A673 (cell line): ENCODE measurements around the gene INHBC. TPM values are rescaled to one million over a fixed set of nuclear protein-coding genes. Genes with fewer than 3 reads are reported as not detected.

Source experiments
- BruUV-seq: library from RNA; stranded (reverse); fragments of 400-500 nt; replicated peaks from 2 replicates; lab custom pipeline; 2021; lab: Mats Ljungman, UMichigan
- CTCF ChIA-PET: fragments of 300-600 bp; sonication (Branson Sonifier 250); formaldehyde crosslinking; loops from one replicate; lab custom pipeline; 2022; ENCODE audit warnings: antibody characterized with exemption; lab: Charles Lee
- POLR2A ChIA-PET: fragments of 300-600 bp; sonication (Branson Sonifier 250); formaldehyde crosslinking; loops from one replicate; lab custom pipeline; 2022; ENCODE audit warnings: antibody characterized with exemption; ENCODE audit not compliant: low non-redundant PET; lab: Charles Lee
- DNase-seq: peaks from one replicate; pipeline ENCODE4 v3.0.0-alpha.2; 2015; ENCODE audit warnings: low spot score
- H3K27ac ChIP-seq: fragments of 200-600 bp; sonication (generic); 2 replicates; pipeline ENCODE4 v1.5.1; 2016; ENCODE audit warnings: mixed run types, low read depth, mild to moderate bottlenecking, mixed read lengths, antibody characterized with exemption, low read length; ENCODE audit not compliant: poor library complexity, severe bottlenecking
- H3K27me3 ChIP-seq: fragments of 200-600 bp; sonication (generic); replicated peaks from 2 replicates; pipeline ENCODE4 v1.6.1; 2017; ENCODE audit warnings: mixed run types, low read depth, mild to moderate bottlenecking, mixed read lengths, antibody characterized with exemption, low read length; ENCODE audit not compliant: insufficient read depth, poor library complexity
- H3K36me3 ChIP-seq: fragments of 200-600 bp; sonication (generic); 2 replicates; pipeline ENCODE4 v1.6.1; 2016; ENCODE audit warnings: mixed run types, mild to moderate bottlenecking, mixed read lengths, antibody characterized with exemption, low read length; ENCODE audit not compliant: insufficient read depth, poor library complexity, severe bottlenecking
- H3K4me1 ChIP-seq: fragments of 200-600 bp; sonication (generic); 2 replicates; pipeline ENCODE4 v1.6.1; 2017; ENCODE audit warnings: mixed run types, mild to moderate bottlenecking, mixed read lengths, antibody characterized with exemption, low read length; ENCODE audit not compliant: insufficient read depth, poor library complexity, severe bottlenecking
- H3K4me3 ChIP-seq: fragments of 200-600 bp; sonication (generic); 2 replicates; pipeline ENCODE4 v1.5.1; 2016; ENCODE audit warnings: low read depth, mixed run types, mild to moderate bottlenecking, mixed read lengths, low read length; ENCODE audit not compliant: poor library complexity, severe bottlenecking
- H3K9me3 ChIP-seq: fragments of 200-600 bp; sonication (generic); 2 replicates; pipeline ENCODE4 v1.6.1; 2016; ENCODE audit warnings: mixed run types, low read depth, mild to moderate bottlenecking, mixed read lengths, antibody characterized with exemption, low read length; ENCODE audit not compliant: poor library complexity, severe bottlenecking
- EZH2 ChIP-seq: fragments of 200-600 bp; sonication (generic); IDR thresholded peaks from 2 replicates; pipeline ENCODE4 v1.6.1; 2017; ENCODE audit warnings: borderline replicate concordance, low read depth, mild to moderate bottlenecking, mixed read lengths, antibody characterized with exemption, low read length; ENCODE audit not compliant: poor library complexity, severe bottlenecking
- intact Hi-C: fragments of 100-400 bp; cut with micrococcal nuclease; formaldehyde crosslinking; loops from one replicate; pipeline ENCODE4 v1.10.0; 2022; ENCODE audit not compliant: unreplicated experiment
- total RNA-seq: library from RNA; stranded (reverse); gene quantifications from 2 replicates; pipeline ENCODE4 v1.2.3, GENCODE V29; 2021
- TF ChIP-seq, protein P1 (sequence below): fragments of 300-800, 200-600 bp; sonication (generic); conservative IDR thresholded peaks from 2 replicates; pipeline ENCODE4 v1.5.1; 2017; ENCODE audit warnings: low read depth, mild to moderate bottlenecking, antibody characterized with exemption, low read length, moderate library complexity, mixed read lengths

Gene INHBC
- total RNA-seq, 1 experiment from 2014 or later = not detected

DNA sequence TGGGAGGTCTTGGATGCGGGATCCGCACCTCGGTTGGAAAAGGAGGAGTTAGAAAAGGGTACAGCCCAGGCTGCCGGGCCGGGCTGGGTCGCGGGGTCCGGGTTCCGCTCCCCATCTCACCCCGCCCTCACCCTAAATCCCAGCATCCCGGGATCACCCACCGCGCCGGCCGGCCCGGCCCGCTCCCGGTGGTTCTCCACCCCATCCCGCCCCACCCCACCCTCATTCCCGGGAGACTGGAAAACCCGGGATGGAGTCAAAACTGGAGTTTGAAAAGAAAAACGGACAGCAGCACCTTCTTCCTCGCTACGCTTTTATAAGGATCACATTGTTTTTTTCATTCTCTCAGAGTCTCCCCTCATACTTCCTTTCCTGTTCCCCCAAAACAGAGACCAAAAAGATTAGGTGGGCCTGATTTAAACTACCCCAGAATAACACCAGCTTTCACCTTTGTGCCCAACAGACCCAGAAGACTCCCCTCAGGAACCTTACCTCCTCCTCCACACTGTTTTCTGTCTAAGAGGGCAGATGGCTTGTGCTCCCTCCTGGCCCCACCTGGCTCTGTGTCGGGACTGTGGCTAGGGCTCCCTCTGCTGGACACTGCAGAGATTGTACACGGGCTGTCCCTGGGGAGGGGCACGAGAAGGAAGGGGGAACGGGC lies 27.8 kb downstream of the INHBC start:
- POLR2A ChIA-PET = no interaction called here
- intact Hi-C loops = loop anchor here (5.0 kb wide), 1 partner anchor 280 kb away; no protein-coding TSS in a partner anchor
- TF ChIP-seq, protein P1, sequence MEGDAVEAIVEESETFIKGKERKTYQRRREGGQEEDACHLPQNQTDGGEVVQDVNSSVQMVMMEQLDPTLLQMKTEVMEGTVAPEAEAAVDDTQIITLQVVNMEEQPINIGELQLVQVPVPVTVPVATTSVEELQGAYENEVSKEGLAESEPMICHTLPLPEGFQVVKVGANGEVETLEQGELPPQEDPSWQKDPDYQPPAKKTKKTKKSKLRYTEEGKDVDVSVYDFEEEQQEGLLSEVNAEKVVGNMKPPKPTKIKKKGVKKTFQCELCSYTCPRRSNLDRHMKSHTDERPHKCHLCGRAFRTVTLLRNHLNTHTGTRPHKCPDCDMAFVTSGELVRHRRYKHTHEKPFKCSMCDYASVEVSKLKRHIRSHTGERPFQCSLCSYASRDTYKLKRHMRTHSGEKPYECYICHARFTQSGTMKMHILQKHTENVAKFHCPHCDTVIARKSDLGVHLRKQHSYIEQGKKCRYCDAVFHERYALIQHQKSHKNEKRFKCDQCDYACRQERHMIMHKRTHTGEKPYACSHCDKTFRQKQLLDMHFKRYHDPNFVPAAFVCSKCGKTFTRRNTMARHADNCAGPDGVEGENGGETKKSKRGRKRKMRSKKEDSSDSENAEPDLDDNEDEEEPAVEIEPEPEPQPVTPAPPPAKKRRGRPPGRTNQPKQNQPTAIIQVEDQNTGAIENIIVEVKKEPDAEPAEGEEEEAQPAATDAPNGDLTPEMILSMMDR = peak; percentile 99
- TF ChIP-seq EZH2 = no peak
- peak overlapping the region; percentile 85 for H3K27ac ChIP-seq
- H3K4me1 ChIP-seq = peaks cover 28% of the 10 kb centered on the region
- no peaks in the 10 kb centered on the region for H3K36me3 ChIP-seq
- no TSS peak for BruUV-seq
- no peaks in the 10 kb centered on the region for H3K27me3 ChIP-seq
- peak overlapping the region; percentile 60 for H3K4me3 ChIP-seq
- DNase-seq = peak; percentile 95
- H3K9me3 ChIP-seq = no peaks in the 10 kb centered on the region
- CTCF ChIA-PET = interaction anchor here (1.2 kb wide), 1 partner anchor 21 kb away, joined by 3 read pairs; no protein-coding TSS in a partner anchor

DNA sequence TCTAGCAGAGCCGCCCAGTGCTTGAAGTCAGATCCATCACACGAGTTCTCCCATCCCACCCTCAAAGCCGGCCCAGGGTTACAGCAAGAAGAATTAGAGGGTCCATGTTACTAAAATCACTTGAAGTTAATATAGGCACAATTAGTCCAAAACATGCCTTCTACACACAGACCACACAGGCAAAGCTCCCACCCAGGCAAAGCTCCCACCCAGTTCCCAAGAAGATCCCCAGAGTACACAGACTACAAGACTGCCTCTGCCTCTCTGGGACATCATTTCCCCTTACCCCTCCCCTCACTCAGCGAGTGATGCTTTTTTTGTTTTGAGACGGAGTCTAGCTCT lies 28.3 kb downstream of the INHBC start:
- no TSS peak for BruUV-seq
- Histone ChIP-seq H3K27ac (peak overlapping the region; percentile 85), H3K9me3 (no peaks in the 10 kb centered on the region), H3K4me1 (peaks cover 23% of the 10 kb centered on the region), H3K36me3 (no peaks in the 10 kb centered on the region), H3K4me3 (no peak overlapping the region), H3K27me3 (no peaks in the 10 kb centered on the region)
- ChIA-PET CTCF (no interaction called here), POLR2A (no interaction called here)
- TF ChIP-seq, protein P1 = no peak
- TF ChIP-seq EZH2 = no peak
- intact Hi-C loops = loop anchor here (5.0 kb wide), 1 partner anchor 279 kb away; no protein-coding TSS in a partner anchor
- DNase-seq = no peak

DNA sequence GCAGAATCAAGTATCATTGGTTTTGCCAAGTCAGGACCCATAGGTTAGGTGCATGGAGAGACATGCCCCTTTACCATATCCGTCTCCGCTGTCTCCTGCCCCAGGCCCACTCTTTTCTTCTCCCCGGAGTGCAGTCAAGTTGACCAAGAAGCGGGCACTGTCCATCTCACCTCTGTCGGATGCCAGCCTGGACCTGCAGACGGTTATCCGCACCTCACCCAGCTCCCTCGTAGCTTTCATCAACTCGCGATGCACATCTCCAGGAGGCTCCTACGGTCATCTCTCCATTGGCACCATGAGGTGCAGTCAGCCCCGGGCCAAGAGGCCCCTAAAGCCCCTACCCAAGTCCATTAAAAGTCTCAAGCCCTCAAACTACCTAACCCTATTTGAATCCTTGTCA lies 30.0 kb downstream of the INHBC start:
- H3K36me3 ChIP-seq = no peaks in the 10 kb centered on the region
- no peaks in the 10 kb centered on the region for H3K27me3 ChIP-seq
- H3K4me3 ChIP-seq = no peak overlapping the region
- H3K27ac ChIP-seq = no peak overlapping the region
- DNase-seq = no peak
- TF ChIP-seq EZH2 = no peak
- TF ChIP-seq, protein P1 = no peak
- intact Hi-C loops = loop anchor here (5.0 kb wide), 1 partner anchor 278 kb away; no protein-coding TSS in a partner anchor
- BruUV-seq = no TSS peak
- H3K4me1 ChIP-seq = peaks cover 13% of the 10 kb centered on the region
- no peaks in the 10 kb centered on the region for H3K9me3 ChIP-seq
- CTCF ChIA-PET = interaction anchor here (0.5 kb wide), 1 partner anchor 251 kb away, joined by 7 read pairs; no protein-coding TSS in a partner anchor
- POLR2A ChIA-PET = no interaction called here
